ENCODE results near the gene ORC4.

The ORC4 gene

GRCh38 chr2:147925886-147926285 lies 94.7 kb downstream of the ORC4 start:
- DNase-seq = no peak

GRCh38 chr2:147924647-147925046 lies 95.9 kb downstream of the ORC4 start:
- no peak for DNase-seq

- DNase-seq = no peak
Observed at GRCh38 chr2:147923846-147924245, 96.7 kb downstream of the ORC4 start.

GRCh38 chr2:147917161-147917560 lies 103.4 kb downstream of the ORC4 start:
- DNase-seq = no peak

GRCh38 chr2:147916723-147917122 lies 103.8 kb downstream of the ORC4 start:
- DNase-seq = no peak

GRCh38 chr2:147916067-147916466 lies 104.5 kb downstream of the ORC4 start:
- DNase-seq = no peak

- no peak for DNase-seq
Observed at GRCh38 chr2:147913701-147914480, 106.6 kb downstream of the ORC4 start.

- DNase-seq = peak; percentile 32
Observed at GRCh38 chr2:147910990-147911473, 109.5 kb downstream of the ORC4 start.

GRCh38 chr2:147909178-147909577 lies 111.4 kb downstream of the ORC4 start:
- no peak for DNase-seq

GRCh38 chr2:147904051-147904450 lies 116.5 kb downstream of the ORC4 start:
- no peak for DNase-seq

GRCh38 chr2:147888680-147889079 lies 131.9 kb downstream of the ORC4 start:
- no peak for DNase-seq

GRCh38 chr2:147886136-147886535 lies 134.4 kb downstream of the ORC4 start:
- DNase-seq = no peak

- no peak for DNase-seq
Observed at GRCh38 chr2:147884830-147885229, 135.7 kb downstream of the ORC4 start.

- no peak for DNase-seq
Observed at GRCh38 chr2:147882631-147883030, 137.9 kb downstream of the ORC4 start.

Data from NCI-H146 (cell line).